Left lung (tissue), 10 donors: ENCODE results near the gene MYO1F. TPM values are rescaled to one million over a fixed set of nuclear protein-coding genes. Genes with fewer than 3 reads are reported as not detected.

Experiments
- ATAC-seq: fragments of 200-7000 bp; cut with Tn5 transposase; one replicate; pipeline ENCODE4 v1.9.1; 2020; ENCODE audit warnings: moderate library complexity
- DNase-seq, 4 donors: peaks; one replicate each; pipeline ENCODE4 v3.0.0-alpha.2; 2013 to 2020
- H3K27ac ChIP-seq, 2 donors: fragments of 200-600 bp; sonication (generic) in 1 of 2; one replicate each; pipeline versions ENCODE4 v1.5.0 to v1.8.0; 2020 to 2021
- H3K27me3 ChIP-seq, 2 donors: fragments of 200-600 bp; sonication (generic) in 1 of 2; one replicate each; pipeline versions ENCODE4 v1.5.0 to v1.8.0; 2020 to 2021
- H3K36me3 ChIP-seq, 2 donors: fragments of 200-600 bp; sonication (generic) in 1 of 2; one replicate each; pipeline versions ENCODE4 v1.5.0 to v1.8.0; 2020 to 2021
- H3K4me1 ChIP-seq, 2 donors: fragments of 200-600 bp; one replicate each; pipeline ENCODE4 v1.8.0; 2021
- H3K4me3 ChIP-seq, 2 donors: fragments of 200-600 bp; sonication (generic) in 1 of 2; one replicate each; pipeline versions ENCODE4 v1.5.0 to v1.8.0; 2020 to 2021; ENCODE audit warnings: mild to moderate bottlenecking in 1 of 2
- H3K9me3 ChIP-seq, 2 donors: fragments of 200-600 bp; sonication (generic) in 1 of 2; one replicate each; pipeline versions ENCODE4 v1.5.0 to v1.8.0; 2020 to 2021
- CTCF ChIP-seq, 2 donors: fragments of 200-600 bp; sonication (generic) in 1 of 2; IDR thresholded peaks; one replicate each; pipeline versions ENCODE4 v1.5.0 to v1.8.0; 2021; ENCODE audit warnings: antibody characterized with exemption in 2 of 2
- intact Hi-C, 2 donors: fragments of 100-400 bp; cut with DNase I; formaldehyde crosslinking; loops; one replicate each; pipeline versions ENCODE4 v1.11.2 to v1.14.2; 2022
- polyA plus RNA-seq, 6 donors: library from polyadenylated mRNA; unstranded; fragments of 120-200 nt; gene quantifications; one replicate each; pipeline ENCODE4 v1.2.1, GENCODE V29; 2013; ENCODE audit not compliant: insufficient read length in 6 of 6
- total RNA-seq, 2 donors: library from RNA; stranded (reverse); fragmentation: NEBNext Ultra II Directional; extraction: Animal tissue kit (Norgen Biotek cat#: 25700); gene quantifications; one replicate each; pipeline ENCODE4 v1.2.1, GENCODE V29; 2021
- donor health status: DM: no; HTN: yes; CAD: no.
- donor health status: DM: no; HTN: no; CAD: no.

Gene MYO1F
- total and polyA plus RNA-seq, 8 donors: 11.3 to 161 (median 13.8) TPM

- Histone ChIP-seq H3K27me3 (no peaks in the 10 kb centered on the region), H3K27ac (no peak overlapping the region), H3K9me3 (no peaks in the 10 kb centered on the region), H3K4me3 (no peak overlapping the region), H3K36me3 (peaks cover 0 to 91% of the 10 kb centered on the region in 2 donors), H3K4me1 (peaks cover 4 to 67% of the 10 kb centered on the region in 2 donors)
- ATAC-seq (no peak), DNase-seq (no peak)
- intact Hi-C loops: no loop called here
- TF ChIP-seq CTCF (IDR thresholded peaks at IDR 0.05): no peak
Measured at GRCh38 chr19:8478598-8478997, 98.6 kb downstream of the MYO1F start.

GRCh38 chr19:8477889-8478288, 99.4 kb downstream of the MYO1F start:
- Histone ChIP-seq H3K4me3 (no peak overlapping the region), H3K27me3 (no peaks in the 10 kb centered on the region), H3K9me3 (no peaks in the 10 kb centered on the region), H3K4me1 (peaks cover 4 to 67% of the 10 kb centered on the region in 2 donors), H3K27ac (no peak overlapping the region), H3K36me3 (peaks cover 0 to 92% of the 10 kb centered on the region in 2 donors)
- intact Hi-C loops: no loop called here
- DNase-seq: no peak
- ATAC-seq: no peak
- TF ChIP-seq CTCF (IDR thresholded peaks at IDR 0.05): no peak

- ATAC-seq (no peak), DNase-seq (no peak)
- no peak overlapping the region for H3K4me3 ChIP-seq
- H3K9me3 ChIP-seq: no peaks in the 10 kb centered on the region
- peaks cover 4 to 67% of the 10 kb centered on the region in 2 donors for H3K4me1 ChIP-seq
- TF ChIP-seq CTCF (IDR thresholded peaks at IDR 0.05): no peak
- H3K27me3 ChIP-seq: no peaks in the 10 kb centered on the region
- H3K36me3 ChIP-seq: peaks cover 0 to 92% of the 10 kb centered on the region in 2 donors
- H3K27ac ChIP-seq: no peak overlapping the region
- intact Hi-C loops: no loop called here
Measured at GRCh38 chr19:8476524-8476923, 100.7 kb downstream of the MYO1F start.

- no peaks in the 10 kb centered on the region for H3K27me3 ChIP-seq
- H3K4me3 ChIP-seq: no peak overlapping the region
- H3K9me3 ChIP-seq: no peaks in the 10 kb centered on the region
- intact Hi-C loops: no loop called here
- ATAC-seq (no peak), DNase-seq (no peak)
- H3K27ac ChIP-seq: no peak overlapping the region
- H3K4me1 ChIP-seq: peaks cover 0 to 53% of the 10 kb centered on the region in 2 donors
- H3K36me3 ChIP-seq: peaks cover 0 to 97% of the 10 kb centered on the region in 2 donors
- TF ChIP-seq CTCF (IDR thresholded peaks at IDR 0.05): no peak
Measured at GRCh38 chr19:8475005-8475404, 102.2 kb downstream of the MYO1F start.

- intact Hi-C loops: no loop called here
- no peak for ATAC-seq
- no peaks in the 10 kb centered on the region for H3K9me3 ChIP-seq
- DNase-seq: no peak
- H3K27me3 ChIP-seq: no peaks in the 10 kb centered on the region
- peak overlapping the region in 1 of 2 donors; percentile 55 for H3K27ac ChIP-seq
- no peak overlapping the region for H3K4me3 ChIP-seq
- TF ChIP-seq CTCF (IDR thresholded peaks at IDR 0.05): no peak
- H3K36me3 ChIP-seq: peaks cover 0 to 100% of the 10 kb centered on the region in 2 donors
- peaks cover 0 to 52% of the 10 kb centered on the region in 2 donors for H3K4me1 ChIP-seq
Measured at GRCh38 chr19:8473648-8474476, 103.4 kb downstream of the MYO1F start.

Other genes with a start within 250 kb of the MYO1F start
- gene KANK3, start 234.2 kb downstream of the MYO1F start, total RNA-seq: 10 to 100 TPM; 14.4 to 29.0 TPM
- 10 to 100 TPM; 14.6 to 24.9 (median 15.5) TPM for gene KANK3, start 234.2 kb downstream of the MYO1F start, polyA plus RNA-seq
- 10 to 100 TPM in 1 of 2 donors, 1 to 10 TPM in 1; 2.5 to 24.8 TPM for gene ANGPTL4, start 213.3 kb downstream of the MYO1F start, total RNA-seq
- 1 to 10 TPM; 3.1 to 7.0 (median 4.3) TPM for gene ANGPTL4, start 213.3 kb downstream of the MYO1F start, polyA plus RNA-seq
- 100 to 1,000 TPM in 1 of 2 donors, 10 to 100 TPM in 1; 91.6 to 116 TPM for gene RAB11B, start 187.1 kb downstream of the MYO1F start, total RNA-seq
- 100 to 1,000 TPM; 123 to 137 (median 130) TPM for gene RAB11B, start 187.1 kb downstream of the MYO1F start, polyA plus RNA-seq
- gene MARCHF2, start 164.1 kb downstream of the MYO1F start, total RNA-seq: 10 to 100 TPM; 46.5 to 54.6 TPM
- 10 to 100 TPM in 5 of 6 donors, 1 to 10 TPM in 1; 9.1 to 12.8 (median 12.1) TPM for gene MARCHF2, start 164.1 kb downstream of the MYO1F start, polyA plus RNA-seq
- gene HNRNPM, start 132.5 kb downstream of the MYO1F start, total RNA-seq: 100 to 1,000 TPM; 121 to 163 TPM
- 100 to 1,000 TPM; 289 to 382 (median 340) TPM for gene HNRNPM, start 132.5 kb downstream of the MYO1F start, polyA plus RNA-seq
- 10 to 100 TPM; 10.7 to 26.8 TPM for gene PRAM1, start 74.8 kb downstream of the MYO1F start, total RNA-seq
- gene PRAM1, start 74.8 kb downstream of the MYO1F start, polyA plus RNA-seq: 1 to 10 TPM; 2.5 to 4.2 (median 3.2) TPM
- 10 to 100 TPM; 15.4 to 19.2 TPM for gene ZNF414, start 63.3 kb downstream of the MYO1F start, total RNA-seq
- 10 to 100 TPM; 17.0 to 32.4 (median 18.6) TPM for gene ZNF414, start 63.3 kb downstream of the MYO1F start, polyA plus RNA-seq
- gene ADAMTS10, start 33.3 kb upstream of the MYO1F start, total RNA-seq: 10 to 100 TPM; 18.5 to 23.9 TPM
- 10 to 100 TPM; 47.2 to 72.2 (median 62.4) TPM for gene ADAMTS10, start 33.3 kb upstream of the MYO1F start, polyA plus RNA-seq
- gene NFILZ, start 53.2 kb upstream of the MYO1F start, total RNA-seq: not detected
- not detected for gene NFILZ, start 53.2 kb upstream of the MYO1F start, polyA plus RNA-seq
- not detected for gene ACTL9, start 121.4 kb upstream of the MYO1F start, total RNA-seq
- gene ACTL9, start 121.4 kb upstream of the MYO1F start, polyA plus RNA-seq: not detected
- gene OR2Z1, start 144.2 kb upstream of the MYO1F start, total RNA-seq: not detected
- gene OR2Z1, start 144.2 kb upstream of the MYO1F start, polyA plus RNA-seq: not detected